SK-N-SH (cell line): ENCODE data around the gene CPXM1.

ENCODE experiments used
- ELF1 ChIP-seq: IDR thresholded peaks from 2 replicates; pipeline ENCODE4 v1.4.0; 2012
- EP300 ChIP-seq, 2 experiments: IDR thresholded peaks; 2 replicates each; pipeline versions ENCODE4 v1.4.0 to v1.6.1; 2012; ENCODE audit warnings: borderline replicate concordance in 1 of 2, low read depth in 1 of 2, low read length in 1 of 2
- FOSL2 ChIP-seq: IDR thresholded peaks from 2 replicates; pipeline ENCODE4 v1.4.0; 2012; ENCODE audit warnings: low read depth, mild to moderate bottlenecking, moderate library complexity, borderline replicate concordance
- FOXJ3 ChIP-seq: sonication (generic); formaldehyde crosslinking; IDR thresholded peaks from 2 replicates; pipeline ENCODE4 v1.5.1; 2020; ENCODE audit warnings: mild to moderate bottlenecking, missing genetic modification reagents
- FOXM1 ChIP-seq: IDR thresholded peaks from 2 replicates; pipeline ENCODE4 v1.4.0; 2012; ENCODE audit warnings: low read depth, mild to moderate bottlenecking
- NRF1 ChIP-seq: IDR thresholded peaks from 2 replicates; pipeline ENCODE4 v1.6.1; 2012; ENCODE audit warnings: low read depth, mild to moderate bottlenecking, low read length
- POLR2AphosphoS5 ChIP-seq: IDR thresholded peaks from 2 replicates; pipeline ENCODE4 v1.6.1; 2012; ENCODE audit warnings: low read depth, low read length
- SMC3 ChIP-seq: IDR thresholded peaks from 2 replicates; pipeline ENCODE4 v1.6.1; 2012; ENCODE audit warnings: low read depth, low read length, improper control_type of control experiment
- TAF1 ChIP-seq: IDR thresholded peaks from 2 replicates; pipeline ENCODE4 v1.6.1; 2012; ENCODE audit warnings: low read depth, mild to moderate bottlenecking, low read length, moderate library complexity, borderline replicate concordance
- TCF12 ChIP-seq: IDR thresholded peaks from 2 replicates; pipeline ENCODE4 v1.4.0; 2012
- YY1 ChIP-seq: IDR thresholded peaks from 2 replicates; pipeline ENCODE4 v1.4.0; 2012; ENCODE audit warnings: low read depth, mild to moderate bottlenecking
- TF ChIP-seq, protein P1 (sequence below): fragments of 200-600 bp; sonication (generic); IDR thresholded peaks from 2 replicates; pipeline ENCODE4 v1.6.1; 2017; ENCODE audit warnings: antibody characterized with exemption, mild to moderate bottlenecking, moderate library complexity
- TF ChIP-seq, protein P2 (sequence below): fragments of 150-350 bp; IDR thresholded peaks from 2 replicates; pipeline ENCODE4 v1.6.1; 2016; ENCODE audit warnings: mild to moderate bottlenecking, low read depth, low read length

DNA sequence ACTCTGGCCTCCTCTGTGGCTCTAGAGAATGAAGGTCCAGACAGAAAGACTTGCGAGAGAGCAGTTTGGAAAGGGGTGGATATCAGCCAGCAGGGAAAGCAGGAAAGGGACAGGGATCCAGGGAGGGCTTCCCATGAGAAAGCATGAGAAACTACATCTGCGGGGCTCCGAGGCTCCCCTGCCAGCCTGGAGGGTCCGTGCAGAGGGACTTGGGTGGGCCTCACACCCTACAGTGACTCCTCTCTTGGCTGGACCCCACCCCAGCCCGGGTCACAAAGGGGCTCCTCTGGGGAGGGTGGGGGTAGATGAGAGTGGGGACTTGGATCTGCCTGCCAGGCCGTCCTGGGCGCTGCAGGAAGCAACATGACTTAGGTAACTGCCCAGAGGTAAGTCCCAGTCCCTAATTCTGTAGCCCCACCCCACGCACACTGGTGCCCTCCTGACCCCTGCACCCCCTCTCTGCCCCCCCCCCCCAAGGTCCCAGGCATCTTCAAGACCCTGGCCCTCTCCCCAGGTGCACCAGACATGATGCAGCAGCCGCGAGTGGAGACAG, 15.7 kb upstream of the CPXM1 start, which contains the start of gene TMEM239:
- TF ChIP-seq, protein P1, sequence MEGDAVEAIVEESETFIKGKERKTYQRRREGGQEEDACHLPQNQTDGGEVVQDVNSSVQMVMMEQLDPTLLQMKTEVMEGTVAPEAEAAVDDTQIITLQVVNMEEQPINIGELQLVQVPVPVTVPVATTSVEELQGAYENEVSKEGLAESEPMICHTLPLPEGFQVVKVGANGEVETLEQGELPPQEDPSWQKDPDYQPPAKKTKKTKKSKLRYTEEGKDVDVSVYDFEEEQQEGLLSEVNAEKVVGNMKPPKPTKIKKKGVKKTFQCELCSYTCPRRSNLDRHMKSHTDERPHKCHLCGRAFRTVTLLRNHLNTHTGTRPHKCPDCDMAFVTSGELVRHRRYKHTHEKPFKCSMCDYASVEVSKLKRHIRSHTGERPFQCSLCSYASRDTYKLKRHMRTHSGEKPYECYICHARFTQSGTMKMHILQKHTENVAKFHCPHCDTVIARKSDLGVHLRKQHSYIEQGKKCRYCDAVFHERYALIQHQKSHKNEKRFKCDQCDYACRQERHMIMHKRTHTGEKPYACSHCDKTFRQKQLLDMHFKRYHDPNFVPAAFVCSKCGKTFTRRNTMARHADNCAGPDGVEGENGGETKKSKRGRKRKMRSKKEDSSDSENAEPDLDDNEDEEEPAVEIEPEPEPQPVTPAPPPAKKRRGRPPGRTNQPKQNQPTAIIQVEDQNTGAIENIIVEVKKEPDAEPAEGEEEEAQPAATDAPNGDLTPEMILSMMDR, result no peak
- TF ChIP-seq FOXM1 (no peak), TAF1 (no peak), TCF12 (no peak), POLR2AphosphoS5 (no peak), FOSL2 (no peak), NRF1 (no peak), ELF1 (no peak), YY1 (no peak), SMC3 (no peak), EP300 (IDR thresholded peaks at IDR 0.05; ENCODE audit: borderline replicate concordance in 1 of 2, low read depth in 1 of 2, low read length in 1 of 2) (no peak), FOXJ3 (no peak)
- TF ChIP-seq, protein P2, sequence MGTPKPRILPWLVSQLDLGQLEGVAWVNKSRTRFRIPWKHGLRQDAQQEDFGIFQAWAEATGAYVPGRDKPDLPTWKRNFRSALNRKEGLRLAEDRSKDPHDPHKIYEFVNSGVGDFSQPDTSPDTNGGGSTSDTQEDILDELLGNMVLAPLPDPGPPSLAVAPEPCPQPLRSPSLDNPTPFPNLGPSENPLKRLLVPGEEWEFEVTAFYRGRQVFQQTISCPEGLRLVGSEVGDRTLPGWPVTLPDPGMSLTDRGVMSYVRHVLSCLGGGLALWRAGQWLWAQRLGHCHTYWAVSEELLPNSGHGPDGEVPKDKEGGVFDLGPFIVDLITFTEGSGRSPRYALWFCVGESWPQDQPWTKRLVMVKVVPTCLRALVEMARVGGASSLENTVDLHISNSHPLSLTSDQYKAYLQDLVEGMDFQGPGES, result no peak
